ENCODE data around the gene GFOD2. TPM values are rescaled to one million over a fixed set of nuclear protein-coding genes. Genes with fewer than 3 reads are reported as not detected.
A peak's percentile ranks its signal among the peaks of the same experiment; 100 is the strongest.

GFOD2 gene
- 86.7 TPM for total RNA-seq (ENCODE audit: unreplicated experiment)
- long read RNA-seq, full-length matches to known transcripts = 50 of 52 reads
- long read RNA-seq, partial matches to known transcripts = 1 of 52 reads
- long read RNA-seq, other reads (novel, unspliced or antisense) = 1 of 52 reads

- Mint-ChIP-seq H3K27me3 (ENCODE audit: unreplicated experiment) (peaks cover 4% of the 10 kb centered on the region), H3K4me3 (ENCODE audit: unreplicated experiment) (peak within 1 kb of the TSS; percentile 94), H3K9me3 (ENCODE audit: unreplicated experiment) (peaks cover 10% of the 10 kb centered on the region), H3K36me3 (ENCODE audit: unreplicated experiment) (no peaks in the 10 kb centered on the region), H3K4me1 (ENCODE audit: low read depth, unreplicated experiment) (peaks cover 22% of the 10 kb centered on the region), H3K27ac (ENCODE audit: unreplicated experiment) (peak within 1 kb of the TSS; percentile 94)
- TF ChIP-seq, protein P1, sequence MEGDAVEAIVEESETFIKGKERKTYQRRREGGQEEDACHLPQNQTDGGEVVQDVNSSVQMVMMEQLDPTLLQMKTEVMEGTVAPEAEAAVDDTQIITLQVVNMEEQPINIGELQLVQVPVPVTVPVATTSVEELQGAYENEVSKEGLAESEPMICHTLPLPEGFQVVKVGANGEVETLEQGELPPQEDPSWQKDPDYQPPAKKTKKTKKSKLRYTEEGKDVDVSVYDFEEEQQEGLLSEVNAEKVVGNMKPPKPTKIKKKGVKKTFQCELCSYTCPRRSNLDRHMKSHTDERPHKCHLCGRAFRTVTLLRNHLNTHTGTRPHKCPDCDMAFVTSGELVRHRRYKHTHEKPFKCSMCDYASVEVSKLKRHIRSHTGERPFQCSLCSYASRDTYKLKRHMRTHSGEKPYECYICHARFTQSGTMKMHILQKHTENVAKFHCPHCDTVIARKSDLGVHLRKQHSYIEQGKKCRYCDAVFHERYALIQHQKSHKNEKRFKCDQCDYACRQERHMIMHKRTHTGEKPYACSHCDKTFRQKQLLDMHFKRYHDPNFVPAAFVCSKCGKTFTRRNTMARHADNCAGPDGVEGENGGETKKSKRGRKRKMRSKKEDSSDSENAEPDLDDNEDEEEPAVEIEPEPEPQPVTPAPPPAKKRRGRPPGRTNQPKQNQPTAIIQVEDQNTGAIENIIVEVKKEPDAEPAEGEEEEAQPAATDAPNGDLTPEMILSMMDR (IDR thresholded peaks at IDR 0.05; ENCODE audit: partially characterized antibody, unreplicated experiment) = no peak
- peak; percentile 99 for DNase-seq
These were observed at the start of gene GFOD2 for GRCh38 chr16:67719048-67719777. GFOD2 (minus strand) TSS chr16:67719316; CDS start chr16:67685715, 33,601 bp downstream.

- Mint-ChIP-seq H3K4me3 (ENCODE audit: unreplicated experiment) (no peak overlapping the region), H3K27me3 (ENCODE audit: unreplicated experiment) (peaks cover 4% of the 10 kb centered on the region), H3K36me3 (ENCODE audit: unreplicated experiment) (peaks cover 8% of the 10 kb centered on the region), H3K27ac (ENCODE audit: unreplicated experiment) (no peak overlapping the region), H3K4me1 (ENCODE audit: low read depth, unreplicated experiment) (peaks cover 17% of the 10 kb centered on the region), H3K9me3 (ENCODE audit: unreplicated experiment) (peaks cover 5% of the 10 kb centered on the region)
- TF ChIP-seq, protein P1 (IDR thresholded peaks at IDR 0.05; ENCODE audit: partially characterized antibody, unreplicated experiment) = no peak
- DNase-seq = no peak
These were observed 48.8 kb upstream of the GFOD2 start for GRCh38 chr16:67767953-67768352.

GRCh38 chr16:67766291-67766690, 47.2 kb upstream of the GFOD2 start:
- TF ChIP-seq, protein P1 (IDR thresholded peaks at IDR 0.05; ENCODE audit: partially characterized antibody, unreplicated experiment) = no peak
- no peak for DNase-seq
- peaks cover 6% of the 10 kb centered on the region for H3K36me3 Mint-ChIP-seq (ENCODE audit: unreplicated experiment)
- no peak overlapping the region for H3K4me3 Mint-ChIP-seq (ENCODE audit: unreplicated experiment)
- H3K9me3 Mint-ChIP-seq (ENCODE audit: unreplicated experiment) = peaks cover 5% of the 10 kb centered on the region
- peaks cover 5% of the 10 kb centered on the region for H3K27me3 Mint-ChIP-seq (ENCODE audit: unreplicated experiment)
- H3K27ac Mint-ChIP-seq (ENCODE audit: unreplicated experiment) = peak overlapping the region; percentile 24
- H3K4me1 Mint-ChIP-seq (ENCODE audit: low read depth, unreplicated experiment) = peaks cover 14% of the 10 kb centered on the region

- H3K27ac Mint-ChIP-seq (ENCODE audit: unreplicated experiment) = no peak overlapping the region
- peaks cover 6% of the 10 kb centered on the region for H3K36me3 Mint-ChIP-seq (ENCODE audit: unreplicated experiment)
- peaks cover 4% of the 10 kb centered on the region for H3K9me3 Mint-ChIP-seq (ENCODE audit: unreplicated experiment)
- H3K27me3 Mint-ChIP-seq (ENCODE audit: unreplicated experiment) = peaks cover 6% of the 10 kb centered on the region
- H3K4me1 Mint-ChIP-seq (ENCODE audit: low read depth, unreplicated experiment) = peaks cover 10% of the 10 kb centered on the region
- H3K4me3 Mint-ChIP-seq (ENCODE audit: unreplicated experiment) = no peak overlapping the region
- TF ChIP-seq, protein P1 (IDR thresholded peaks at IDR 0.05; ENCODE audit: partially characterized antibody, unreplicated experiment) = no peak
- no peak for DNase-seq
These were observed 45.1 kb upstream of the GFOD2 start for GRCh38 chr16:67764158-67764667.

- peaks cover 6% of the 10 kb centered on the region for H3K27me3 Mint-ChIP-seq (ENCODE audit: unreplicated experiment)
- peaks cover 7% of the 10 kb centered on the region for H3K9me3 Mint-ChIP-seq (ENCODE audit: unreplicated experiment)
- no peak for DNase-seq
- TF ChIP-seq, protein P1 (IDR thresholded peaks at IDR 0.05; ENCODE audit: partially characterized antibody, unreplicated experiment) = no peak
- peaks cover 6% of the 10 kb centered on the region for H3K36me3 Mint-ChIP-seq (ENCODE audit: unreplicated experiment)
- no peak overlapping the region for H3K27ac Mint-ChIP-seq (ENCODE audit: unreplicated experiment)
- H3K4me1 Mint-ChIP-seq (ENCODE audit: low read depth, unreplicated experiment) = peaks cover 11% of the 10 kb centered on the region
- H3K4me3 Mint-ChIP-seq (ENCODE audit: unreplicated experiment) = peak overlapping the region; percentile 38
These were observed 44.0 kb upstream of the GFOD2 start for GRCh38 chr16:67763066-67763465.

Measured in glutamatergic neuron (in vitro differentiated cells).